Stomach smooth muscle (tissue), 2 donors: Measurements from ENCODE around the gene COQ3.

Source experiments
- H3K27ac ChIP-seq: one replicate; pipeline ENCODE4 v1.7.0; 2013; ENCODE audit warnings: mild to moderate bottlenecking, low read length, inconsistent platforms
- H3K27me3 ChIP-seq, 2 donors: one replicate each; pipeline ENCODE4 v1.7.0; 2013; ENCODE audit warnings: low read length in 2 of 2; ENCODE audit not compliant: insufficient read depth in 2 of 2, control insufficient read depth in 1 of 2
- H3K36me3 ChIP-seq, 2 donors: one replicate each; pipeline ENCODE4 v1.7.0; 2013; ENCODE audit warnings: low read length in 2 of 2; ENCODE audit not compliant: control insufficient read depth in 2 of 2, insufficient read depth in 2 of 2
- H3K4me1 ChIP-seq: one replicate; pipeline ENCODE4 v1.7.0; 2013; ENCODE audit warnings: low read length; ENCODE audit not compliant: control insufficient read depth, insufficient read depth
- H3K4me3 ChIP-seq, 2 donors: one replicate each; pipeline ENCODE4 v1.7.0; 2013; ENCODE audit warnings: low read length in 2 of 2
- H3K9ac ChIP-seq, 2 donors: one replicate each; pipeline ENCODE4 v1.7.0; 2013; ENCODE audit warnings: low read length in 2 of 2, mild to moderate bottlenecking in 1 of 2
- H3K9me3 ChIP-seq, 2 donors: one replicate each; pipeline ENCODE4 v1.7.0; 2013; ENCODE audit warnings: low read length in 2 of 2; ENCODE audit not compliant: control insufficient read depth in 2 of 2
- donor health status: healthy.
- donor health status: Pancreatic carcinoma.

COQ3 gene, protein sequence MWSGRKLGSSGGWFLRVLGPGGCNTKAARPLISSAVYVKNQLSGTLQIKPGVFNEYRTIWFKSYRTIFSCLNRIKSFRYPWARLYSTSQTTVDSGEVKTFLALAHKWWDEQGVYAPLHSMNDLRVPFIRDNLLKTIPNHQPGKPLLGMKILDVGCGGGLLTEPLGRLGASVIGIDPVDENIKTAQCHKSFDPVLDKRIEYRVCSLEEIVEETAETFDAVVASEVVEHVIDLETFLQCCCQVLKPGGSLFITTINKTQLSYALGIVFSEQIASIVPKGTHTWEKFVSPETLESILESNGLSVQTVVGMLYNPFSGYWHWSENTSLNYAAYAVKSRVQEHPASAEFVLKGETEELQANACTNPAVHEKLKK

DNA sequence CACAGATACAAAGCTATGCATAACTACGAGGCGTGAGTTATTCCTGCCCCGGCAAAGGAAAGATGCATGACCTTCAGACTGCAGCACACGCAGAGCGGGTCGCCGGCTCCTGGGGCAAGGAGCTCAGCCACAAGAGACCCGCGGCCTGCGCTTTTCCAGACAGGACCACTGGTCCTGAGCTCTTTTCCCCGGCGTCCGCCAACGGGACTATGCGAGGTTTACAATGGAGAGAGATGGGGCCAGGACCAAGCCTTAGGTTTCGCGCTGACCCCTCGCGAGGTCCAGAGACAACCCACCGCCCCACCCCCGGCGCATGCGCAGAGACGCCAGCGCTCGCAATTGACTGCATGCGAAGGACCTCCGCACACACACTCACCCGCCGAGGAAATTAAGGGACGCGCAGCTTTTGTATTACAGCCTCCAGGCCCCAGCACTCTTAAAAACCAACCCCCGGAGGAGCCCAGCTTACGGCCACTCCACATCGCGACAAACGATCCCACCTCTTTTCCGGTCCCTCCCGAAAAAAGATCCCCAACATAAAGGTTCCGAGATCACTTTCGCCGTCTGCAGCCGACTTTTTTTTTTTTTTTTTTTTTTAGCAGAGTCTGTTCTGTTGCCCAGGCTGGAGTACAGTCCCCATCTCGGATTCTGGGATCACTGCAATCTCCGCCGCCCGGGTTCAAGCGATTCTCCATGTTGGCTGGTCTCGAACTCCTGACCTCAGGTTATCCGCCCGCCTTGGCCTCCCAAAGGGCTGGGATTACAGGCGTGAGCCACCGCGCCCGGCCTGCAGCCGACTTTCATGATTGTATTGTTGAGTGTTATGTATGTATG lies at the start of gene COQ3:
TSS of gene COQ3 (minus strand) at position 498 of the 834 bp plus-strand sequence. CDS start at position 482, 16 bp downstream.
- peak within 1 kb of the TSS; percentile 86 to 87 for H3K9ac ChIP-seq
- H3K36me3 ChIP-seq: no peaks in the 10 kb centered on the region
- no peaks in the 10 kb centered on the region for H3K9me3 ChIP-seq
- H3K27ac ChIP-seq: peak within 1 kb of the TSS; percentile 78
- peak within 1 kb of the TSS; percentile 75 to 94 for H3K4me3 ChIP-seq
- H3K27me3 ChIP-seq: no peaks in the 10 kb centered on the region
- no peaks in the 10 kb centered on the region for H3K4me1 ChIP-seq

DNA sequence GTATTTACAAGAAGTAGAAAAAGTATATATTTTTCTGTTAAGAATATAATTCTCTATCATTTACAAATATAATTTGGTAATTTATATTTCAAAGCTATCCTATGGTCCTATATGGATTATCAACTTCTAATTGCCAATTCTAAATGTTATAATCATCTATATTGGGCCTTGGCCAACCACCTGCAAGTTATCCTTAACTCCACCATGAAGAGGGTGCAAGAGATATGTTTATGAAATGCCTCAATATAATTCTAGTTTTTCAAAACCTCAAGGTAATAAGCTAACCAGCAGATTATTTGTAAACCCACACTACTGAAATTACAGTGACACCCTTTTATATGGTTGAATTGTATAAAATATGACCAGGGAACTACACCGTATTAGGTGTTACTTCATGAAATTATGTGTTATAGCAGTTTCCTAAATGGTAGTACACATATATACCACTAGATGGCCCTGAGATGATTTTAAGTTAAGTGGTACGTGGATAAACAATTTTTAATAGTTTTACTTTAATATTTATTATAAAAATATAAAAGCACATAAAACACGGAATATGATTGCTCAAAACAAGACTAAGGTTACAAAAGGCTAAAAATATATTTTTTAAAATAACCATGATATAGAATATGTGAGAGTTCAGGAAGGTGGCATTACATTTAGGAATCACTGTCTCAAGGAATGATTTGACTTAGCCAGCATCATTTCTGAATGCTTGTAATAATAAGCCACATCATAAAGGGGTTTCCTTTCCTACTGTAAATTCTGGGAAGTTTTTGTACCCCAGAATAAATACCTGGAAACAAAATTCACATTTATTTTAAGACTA lies 40.9 kb upstream of the COQ3 start:
- H3K9ac ChIP-seq: no peak overlapping the region
- no peak overlapping the region for H3K27ac ChIP-seq
- no peaks in the 10 kb centered on the region for H3K4me1 ChIP-seq
- no peaks in the 10 kb centered on the region for H3K9me3 ChIP-seq
- peaks cover 0 to 7% of the 10 kb centered on the region in 2 donors for H3K36me3 ChIP-seq
- no peaks in the 10 kb centered on the region for H3K27me3 ChIP-seq
- no peak overlapping the region for H3K4me3 ChIP-seq

DNA sequence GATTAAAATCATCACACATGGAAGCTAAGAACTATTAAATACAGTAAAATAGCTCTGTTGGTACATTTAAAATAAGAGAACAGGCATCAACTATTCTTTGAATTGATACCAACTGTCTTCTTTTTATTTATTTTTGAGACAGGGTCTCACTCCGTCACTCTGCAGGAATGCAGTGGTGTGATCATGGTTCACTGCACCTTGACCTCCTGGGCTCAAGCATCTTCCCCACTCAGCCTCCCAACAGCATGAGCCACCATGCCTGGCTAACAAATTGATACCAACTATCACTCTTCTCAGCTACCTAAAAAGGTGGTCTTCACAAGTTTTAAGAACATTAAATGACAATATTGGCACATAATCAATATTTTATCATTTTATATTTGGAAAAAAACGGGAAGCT lies 38.9 kb upstream of the COQ3 start:
- H3K4me3 ChIP-seq: no peak overlapping the region
- no peaks in the 10 kb centered on the region for H3K27me3 ChIP-seq
- peaks cover 0 to 7% of the 10 kb centered on the region in 2 donors for H3K36me3 ChIP-seq
- no peaks in the 10 kb centered on the region for H3K4me1 ChIP-seq
- no peak overlapping the region for H3K27ac ChIP-seq
- no peaks in the 10 kb centered on the region for H3K9me3 ChIP-seq
- no peak overlapping the region for H3K9ac ChIP-seq

DNA sequence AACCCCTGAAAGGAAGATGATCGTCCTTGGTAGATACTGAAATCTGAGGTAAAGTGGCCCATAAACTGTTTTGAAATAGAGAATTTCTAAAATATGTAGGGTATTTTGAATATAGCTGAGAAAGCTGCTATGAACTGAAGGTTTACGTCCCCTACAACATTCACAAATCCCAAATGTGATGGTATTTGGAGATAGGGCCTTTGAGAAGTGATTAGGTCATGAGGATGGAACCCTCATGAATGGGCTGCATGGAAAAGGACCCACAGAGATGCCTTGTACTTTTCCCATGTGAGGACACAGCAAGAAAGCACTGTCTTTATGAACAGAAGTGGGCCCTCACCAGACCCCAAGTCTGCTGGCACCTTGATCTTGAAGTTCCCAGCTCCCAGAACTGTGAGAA lies 37.9 kb upstream of the COQ3 start:
- Histone ChIP-seq H3K9ac (no peak overlapping the region), H3K4me1 (peaks cover 4% of the 10 kb centered on the region)

DNA sequence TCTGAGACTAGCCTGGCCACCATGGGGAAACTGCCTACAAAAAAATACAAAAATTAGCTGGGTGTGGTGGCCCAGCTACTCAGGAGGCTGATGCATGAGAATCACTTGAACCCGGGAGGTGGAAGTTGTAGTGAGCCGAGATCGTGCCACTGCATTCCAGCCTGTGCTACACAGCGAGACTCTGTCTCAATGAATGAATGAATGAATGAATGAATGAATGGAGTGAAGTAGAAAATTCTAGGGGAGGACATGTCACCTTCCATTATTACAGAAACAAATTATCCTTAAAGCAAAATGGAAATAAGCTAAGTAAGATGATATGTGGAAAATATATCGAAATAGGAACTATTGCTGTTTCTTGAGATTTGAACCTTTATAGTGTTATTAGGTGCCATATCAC lies 34.0 kb upstream of the COQ3 start:
- Histone ChIP-seq H3K4me1 (peaks cover 21% of the 10 kb centered on the region), H3K4me3 (no peak overlapping the region), H3K27me3 (no peaks in the 10 kb centered on the region), H3K9me3 (no peaks in the 10 kb centered on the region), H3K9ac (no peak overlapping the region), H3K36me3 (peaks cover 0 to 7% of the 10 kb centered on the region in 2 donors), H3K27ac (no peak overlapping the region)

More for the DNA sequence above, 37.9 kb upstream of the COQ3 start:
- no peaks in the 10 kb centered on the region for H3K27me3 ChIP-seq
- H3K36me3 ChIP-seq: peaks cover 0 to 7% of the 10 kb centered on the region in 2 donors
- no peak overlapping the region for H3K4me3 ChIP-seq
- H3K9me3 ChIP-seq: no peaks in the 10 kb centered on the region
- no peak overlapping the region for H3K27ac ChIP-seq

DNA sequence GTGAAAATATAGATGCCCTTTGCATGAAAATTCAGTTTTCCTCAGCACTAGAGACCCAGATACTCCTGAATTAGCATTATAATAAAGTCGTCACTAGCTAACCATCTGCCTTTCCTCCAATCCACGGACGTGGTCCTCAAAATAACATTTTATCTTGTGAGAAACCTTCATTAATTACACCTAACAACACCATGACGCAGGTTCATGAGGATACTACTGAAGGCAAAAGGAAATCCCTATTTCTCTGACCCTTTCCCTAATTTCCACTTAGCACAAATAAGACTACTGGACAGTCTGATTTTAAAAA lies 32.4 kb upstream of the COQ3 start:
- Histone ChIP-seq H3K27me3 (no peaks in the 10 kb centered on the region), H3K9me3 (no peaks in the 10 kb centered on the region), H3K4me1 (peaks cover 21% of the 10 kb centered on the region), H3K36me3 (peaks cover 0 to 7% of the 10 kb centered on the region in 2 donors), H3K4me3 (peak overlapping the region; percentile 98 to 99), H3K27ac (peak overlapping the region; percentile 98), H3K9ac (peak overlapping the region; percentile 99)

DNA sequence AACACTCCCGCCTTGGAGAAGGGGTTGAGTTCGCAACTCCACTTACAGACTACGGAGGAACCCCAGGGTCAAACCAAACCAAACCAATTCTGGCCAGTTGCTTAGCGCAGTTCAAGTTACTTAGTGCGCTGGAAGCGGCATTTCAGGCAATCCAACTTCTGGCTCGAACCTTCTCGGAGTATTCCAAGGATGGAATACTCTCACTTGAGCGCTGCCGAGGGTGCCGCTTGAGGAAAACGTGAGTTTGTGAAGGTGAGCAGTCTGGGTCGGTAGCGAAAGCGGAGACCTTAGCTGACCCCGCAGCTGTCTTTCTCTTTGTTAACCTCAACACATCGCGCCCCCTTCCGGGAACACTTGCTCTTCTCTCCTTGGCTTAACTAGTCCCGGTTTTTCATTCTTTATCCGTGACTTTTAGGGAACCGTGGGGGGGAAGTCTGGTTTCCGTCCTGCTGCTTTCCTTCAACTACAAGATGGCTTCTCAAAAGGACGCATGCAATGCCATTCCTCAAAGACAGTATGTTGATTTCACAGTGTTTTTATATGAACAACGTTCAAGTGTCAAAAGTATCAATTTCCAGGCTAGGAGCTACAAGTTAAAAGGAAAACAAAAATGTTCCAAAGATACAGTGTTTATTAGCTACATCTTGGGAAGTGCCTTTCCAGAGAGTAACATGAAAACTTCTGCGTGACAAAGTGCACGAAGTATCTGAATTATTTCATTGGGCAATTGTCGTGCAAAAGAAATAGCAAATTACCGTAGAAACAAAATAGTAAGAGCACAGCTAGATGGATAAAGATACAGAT lies 31.9 kb upstream of the COQ3 start:
- Histone ChIP-seq H3K27me3 (no peaks in the 10 kb centered on the region), H3K4me1 (peaks cover 21% of the 10 kb centered on the region), H3K27ac (peak overlapping the region; percentile 98), H3K9ac (peak overlapping the region; percentile 99), H3K4me3 (peak overlapping the region; percentile 98 to 99), H3K9me3 (no peaks in the 10 kb centered on the region), H3K36me3 (peaks cover 0 to 4% of the 10 kb centered on the region in 2 donors)

DNA sequence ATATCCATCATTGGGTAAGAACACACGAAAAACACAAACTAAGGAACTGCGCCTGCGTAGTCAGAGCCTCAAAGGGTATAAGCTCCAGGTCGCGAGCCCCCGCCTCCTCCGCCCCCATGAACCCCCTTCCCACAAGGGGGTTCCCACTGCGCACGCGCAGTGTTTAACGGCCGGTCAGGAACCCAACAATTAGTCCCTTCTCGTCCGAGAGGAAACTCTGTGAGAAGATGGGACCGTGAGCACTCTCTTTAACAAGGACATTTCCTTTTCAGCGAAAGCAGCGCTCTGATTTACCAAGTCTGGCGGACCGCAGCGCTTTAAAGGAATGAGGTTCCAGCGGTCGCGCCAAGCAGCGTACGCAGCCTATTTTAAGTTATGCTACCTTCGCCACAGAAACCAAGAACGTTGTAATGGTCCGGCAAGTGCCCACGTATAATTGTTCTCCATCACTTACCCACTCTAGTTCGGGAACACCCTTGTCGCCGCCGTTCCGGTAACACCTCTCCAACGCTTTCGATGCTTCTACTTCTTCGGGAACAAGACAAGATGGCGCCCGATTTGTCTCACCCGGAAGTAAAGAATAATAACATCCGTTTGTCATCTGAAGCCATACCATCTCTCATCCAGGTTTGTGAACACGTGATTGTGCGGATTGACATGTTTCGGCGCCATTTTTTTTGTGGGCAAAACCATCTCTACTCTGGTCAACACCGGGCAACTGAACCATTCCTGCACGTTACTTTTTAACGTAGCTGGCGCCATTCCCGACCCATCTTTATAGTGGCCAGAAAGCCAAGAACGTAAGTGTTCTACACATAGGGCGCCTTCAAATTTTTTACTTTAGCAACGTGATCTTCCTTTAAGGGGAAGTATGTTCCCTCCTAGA lies 31.0 kb upstream of the COQ3 start, which contains the start of gene PNISR:
TSS of gene PNISR (minus strand) at position 548 of the 886 bp plus-strand sequence. CDS start 10,649 bp downstream, outside the sequence.
- no peaks in the 10 kb centered on the region for H3K36me3 ChIP-seq
- peak within 1 kb of the TSS; percentile 98 to 99 for H3K4me3 ChIP-seq
- H3K9ac ChIP-seq: peak within 1 kb of the TSS; percentile 99
- H3K27me3 ChIP-seq: no peaks in the 10 kb centered on the region
- peak within 1 kb of the TSS; percentile 98 for H3K27ac ChIP-seq
- H3K9me3 ChIP-seq: no peaks in the 10 kb centered on the region
- peaks cover 21% of the 10 kb centered on the region for H3K4me1 ChIP-seq

DNA sequence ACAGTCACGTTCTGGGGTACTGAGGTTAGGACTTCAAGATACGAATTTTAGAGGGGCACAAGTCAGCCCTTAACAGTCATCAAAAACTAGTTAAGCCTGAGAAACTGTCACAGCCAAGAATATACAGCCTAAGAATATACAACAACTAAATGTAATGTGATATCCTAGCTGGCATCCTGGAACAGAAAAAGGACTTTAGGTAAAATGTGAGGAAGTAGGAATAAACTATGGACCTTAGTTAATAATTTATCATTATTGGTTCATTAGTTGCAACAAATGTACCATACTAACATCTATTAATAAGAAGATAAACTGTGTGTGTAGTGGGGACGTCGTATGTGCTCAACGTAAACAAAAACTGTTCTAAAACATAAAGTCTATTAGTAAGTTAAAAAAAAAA lies 30.0 kb upstream of the COQ3 start:
- Histone ChIP-seq H3K27me3 (no peaks in the 10 kb centered on the region), H3K27ac (peak overlapping the region; percentile 3), H3K4me3 (peak overlapping the region; percentile 98 to 99), H3K36me3 (no peaks in the 10 kb centered on the region), H3K9me3 (no peaks in the 10 kb centered on the region), H3K4me1 (peaks cover 21% of the 10 kb centered on the region), H3K9ac (peak overlapping the region; percentile 99)
